Measurements from ENCODE around the gene FSIP1.

FSIP1 gene

GRCh38 chr15:39645138-39645975, 137.3 kb downstream of the FSIP1 start:
- DNase-seq (ENCODE audit: low read depth), result no peak

- DNase-seq (ENCODE audit: low read depth), result no peak
Measured at GRCh38 chr15:39644136-39644535, 138.5 kb downstream of the FSIP1 start.

GRCh38 chr15:39643727-39644126, 138.9 kb downstream of the FSIP1 start:
- no peak for DNase-seq (ENCODE audit: low read depth)

GRCh38 chr15:39642011-39642640, 140.5 kb downstream of the FSIP1 start:
- DNase-seq (ENCODE audit: low read depth), result no peak

GRCh38 chr15:39641191-39641889, 141.3 kb downstream of the FSIP1 start:
- no peak for DNase-seq (ENCODE audit: low read depth)

GRCh38 chr15:39640665-39641064, 142.0 kb downstream of the FSIP1 start:
- DNase-seq (ENCODE audit: low read depth), result no peak

GRCh38 chr15:39639037-39639436, 143.6 kb downstream of the FSIP1 start:
- no peak for DNase-seq (ENCODE audit: low read depth)

GRCh38 chr15:39638041-39638440, 144.6 kb downstream of the FSIP1 start:
- DNase-seq (ENCODE audit: low read depth), result no peak

- DNase-seq (ENCODE audit: low read depth), result no peak
Measured at GRCh38 chr15:39631357-39631756, 151.3 kb downstream of the FSIP1 start.

- DNase-seq (ENCODE audit: low read depth), result no peak
Measured at GRCh38 chr15:39629906-39630305, 152.7 kb downstream of the FSIP1 start.

- DNase-seq (ENCODE audit: low read depth), result no peak
Measured at GRCh38 chr15:39629371-39629770, 153.3 kb downstream of the FSIP1 start.

GRCh38 chr15:39628546-39629257, 153.9 kb downstream of the FSIP1 start:
- no peak for DNase-seq (ENCODE audit: low read depth)

GRCh38 chr15:39628144-39628508, 154.5 kb downstream of the FSIP1 start:
- DNase-seq (ENCODE audit: low read depth), result no peak

GRCh38 chr15:39627451-39628143, 155.0 kb downstream of the FSIP1 start:
- DNase-seq (ENCODE audit: low read depth), result no peak

- no peak for DNase-seq (ENCODE audit: low read depth)
Measured at GRCh38 chr15:39625856-39626255, 156.8 kb downstream of the FSIP1 start.

GRCh38 chr15:39625451-39625850, 157.2 kb downstream of the FSIP1 start:
- no peak for DNase-seq (ENCODE audit: low read depth)

GRCh38 chr15:39624806-39625205, 157.8 kb downstream of the FSIP1 start:
- DNase-seq (ENCODE audit: low read depth), result peak; percentile 91

GRCh38 chr15:39623529-39623931, 159.1 kb downstream of the FSIP1 start:
- DNase-seq (ENCODE audit: low read depth), result no peak

- DNase-seq (ENCODE audit: low read depth), result no peak
Measured at GRCh38 chr15:39622660-39623516, 159.8 kb downstream of the FSIP1 start.

GRCh38 chr15:39621976-39622375, 160.7 kb downstream of the FSIP1 start:
- no peak for DNase-seq (ENCODE audit: low read depth)

- no peak for DNase-seq (ENCODE audit: low read depth)
Measured at GRCh38 chr15:39621210-39621609, 161.4 kb downstream of the FSIP1 start.

All from GM04503 (cell line).